GM18873 (cell line): Measurements from ENCODE around the gene MINDY4B.
"Not testable (repeated sequence)": the region's sequence is repeated elsewhere in the genome, so short reads cannot be mapped to it uniquely, and the experiment has no call there.

Experiments used
- ATAC-seq: cut with Tn5 transposase; IDR thresholded peaks from one replicate; pipeline ENCODE4 v1.9.1; 2021; ENCODE audit warnings: mild to moderate bottlenecking, moderate library complexity, moderate number of reproducible peaks; ENCODE audit not compliant: unreplicated experiment, low FRiP score

The MINDY4B gene

DNA sequence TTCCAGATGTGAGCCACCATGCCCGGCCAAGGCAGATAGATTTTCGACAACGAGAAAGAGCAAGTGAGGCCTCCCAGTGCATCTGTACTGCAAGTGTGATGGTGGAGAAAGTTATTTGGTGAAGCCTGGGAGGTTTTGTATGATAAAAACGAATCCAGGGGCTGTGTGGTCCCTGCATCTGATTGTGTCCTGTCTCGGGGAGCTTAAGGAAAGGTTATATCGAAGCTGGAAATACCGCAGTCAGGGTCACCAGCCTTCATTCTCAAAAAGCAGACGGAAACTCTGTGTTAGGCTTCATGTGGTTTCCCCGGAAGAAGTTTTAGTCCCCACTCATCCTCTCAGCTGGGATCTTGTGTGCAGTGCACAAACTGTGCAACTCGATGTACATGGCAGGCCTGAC is 3.4 kb downstream of the MINDY4B start:
- no peak for ATAC-seq

- no peak for ATAC-seq
Measured at GRCh38 chr3:150899141-150899540, 6.1 kb downstream of the MINDY4B start.

- ATAC-seq = no peak
Measured at GRCh38 chr3:150898046-150898754, 7.0 kb downstream of the MINDY4B start.

DNA sequence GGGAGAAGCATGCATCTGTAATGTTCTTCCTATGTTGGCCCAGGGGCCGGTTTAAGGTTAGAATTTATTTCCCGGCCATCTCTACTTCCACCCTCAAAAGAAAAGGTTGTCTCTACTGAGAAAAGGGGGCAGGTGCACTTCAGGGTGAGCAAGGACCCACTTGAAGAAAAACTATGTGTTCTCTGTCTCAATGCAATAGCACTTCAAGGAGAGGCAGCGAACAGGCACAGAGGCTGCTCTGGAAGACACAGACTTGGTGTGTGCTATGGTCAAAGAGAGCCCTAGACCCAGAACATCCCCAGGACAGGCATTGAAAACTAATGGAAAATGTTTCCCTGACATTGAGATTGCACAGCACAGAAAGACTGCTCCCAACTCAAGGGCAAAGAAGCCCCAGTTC is 7.6 kb downstream of the MINDY4B start:
- ATAC-seq = no peak

DNA sequence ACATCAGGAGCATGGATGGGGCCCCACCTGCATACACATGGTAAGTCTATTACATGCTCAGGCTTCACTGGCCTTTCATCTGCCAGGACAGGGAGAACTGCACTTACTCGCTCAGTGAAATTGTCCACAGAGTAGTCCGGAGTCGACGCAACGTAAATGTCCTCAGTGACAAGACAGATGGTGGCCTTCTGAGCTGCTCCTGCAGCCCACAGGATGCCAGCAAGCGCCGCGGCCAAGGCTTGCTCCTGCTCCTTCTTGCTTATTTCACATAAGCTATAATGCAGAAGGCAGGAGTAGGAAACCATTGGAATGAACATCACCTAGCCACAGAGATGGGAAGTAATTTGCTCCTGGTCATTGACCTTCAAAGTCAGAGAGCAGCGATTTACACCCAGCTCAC is 14.4 kb downstream of the MINDY4B start:
- ATAC-seq = no peak

- ATAC-seq = no peak
Measured at GRCh38 chr3:150890295-150890694, 14.9 kb downstream of the MINDY4B start.

DNA sequence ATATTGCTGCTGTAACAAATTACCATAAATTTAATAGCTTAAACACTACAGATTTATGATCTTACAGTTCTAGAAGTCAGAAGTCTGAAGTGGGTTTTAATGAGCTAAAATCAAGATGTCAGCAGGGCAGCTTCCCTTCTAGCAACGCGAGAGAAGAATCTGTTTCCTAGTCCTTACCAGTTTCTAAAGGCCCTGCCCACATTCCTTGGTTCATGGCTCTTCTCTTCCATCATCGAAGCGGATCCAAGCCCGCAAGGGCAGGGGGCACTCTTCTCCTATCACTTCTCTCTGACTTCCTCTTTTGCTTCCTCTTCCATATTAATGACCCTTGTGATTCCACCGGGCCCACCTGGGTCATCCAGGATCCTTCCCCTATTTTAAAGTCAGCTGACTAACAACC is 16.1 kb downstream of the MINDY4B start:
- no peak for ATAC-seq

DNA sequence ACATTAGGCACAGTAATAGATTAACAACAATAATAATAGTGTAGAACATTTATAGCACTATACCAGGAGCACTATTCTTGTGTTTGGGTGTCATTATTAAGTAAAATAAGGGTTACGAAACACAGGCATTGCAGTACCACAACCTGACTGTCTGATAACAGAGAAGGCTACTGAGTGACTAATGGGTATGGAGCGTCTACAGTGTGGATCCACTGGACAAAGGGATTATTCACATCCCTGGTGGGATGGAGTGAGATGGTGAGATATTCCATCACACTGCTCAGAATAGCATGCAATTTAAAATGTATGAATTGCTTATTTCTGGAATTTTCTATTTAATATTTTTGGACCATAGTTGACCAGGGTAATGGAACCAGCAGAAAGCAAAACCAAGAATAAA is 18.2 kb downstream of the MINDY4B start:
- no peak for ATAC-seq

DNA sequence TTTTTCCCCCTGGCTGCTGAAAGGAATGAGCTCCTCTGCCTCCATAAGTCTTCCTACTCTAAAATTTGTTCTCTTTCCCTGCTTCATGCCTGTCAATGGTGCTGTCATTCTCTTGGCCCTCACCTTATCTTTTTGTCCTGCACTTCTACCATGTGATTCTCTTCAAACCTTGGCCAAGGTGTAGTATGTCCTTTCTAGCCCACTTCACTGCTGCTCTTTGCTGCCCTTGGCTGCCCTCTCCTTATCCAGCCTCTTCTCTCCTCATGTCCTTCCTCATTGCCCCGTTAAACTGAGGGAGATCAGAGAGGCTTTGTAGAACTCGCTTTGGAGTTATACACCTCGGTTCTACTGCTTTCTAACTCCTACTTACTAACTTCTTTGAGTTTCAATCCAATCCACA is 19.7 kb downstream of the MINDY4B start:
- ATAC-seq = no peak

DNA sequence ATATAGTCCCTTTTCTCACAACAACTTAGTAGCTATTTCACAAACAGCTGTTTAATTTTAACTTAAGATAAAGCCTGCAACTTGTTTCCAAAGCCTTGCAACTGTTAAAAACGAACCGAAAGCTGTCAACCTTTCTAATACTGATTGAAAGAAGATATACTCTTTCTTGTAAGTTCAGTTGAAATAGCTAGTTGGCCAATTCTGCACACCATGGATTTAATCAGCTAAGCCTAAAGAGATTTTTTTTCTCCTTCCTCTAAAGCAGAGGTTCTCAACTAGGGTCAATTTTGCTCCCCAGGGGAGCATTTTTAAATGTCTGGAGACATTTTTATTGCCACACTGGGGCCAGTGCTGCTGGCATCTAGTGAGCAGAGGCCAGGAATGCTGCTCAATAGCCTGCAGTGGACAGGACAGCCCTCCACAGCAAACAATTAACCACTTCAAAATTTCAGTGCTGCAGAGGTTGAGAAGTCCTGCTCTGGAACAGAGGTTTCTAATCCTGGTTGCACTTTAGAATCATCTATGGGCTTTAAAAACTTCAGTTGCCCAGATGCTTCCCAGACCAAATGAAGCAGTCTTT is 26.2 kb downstream of the MINDY4B start:
- ATAC-seq = no peak

DNA sequence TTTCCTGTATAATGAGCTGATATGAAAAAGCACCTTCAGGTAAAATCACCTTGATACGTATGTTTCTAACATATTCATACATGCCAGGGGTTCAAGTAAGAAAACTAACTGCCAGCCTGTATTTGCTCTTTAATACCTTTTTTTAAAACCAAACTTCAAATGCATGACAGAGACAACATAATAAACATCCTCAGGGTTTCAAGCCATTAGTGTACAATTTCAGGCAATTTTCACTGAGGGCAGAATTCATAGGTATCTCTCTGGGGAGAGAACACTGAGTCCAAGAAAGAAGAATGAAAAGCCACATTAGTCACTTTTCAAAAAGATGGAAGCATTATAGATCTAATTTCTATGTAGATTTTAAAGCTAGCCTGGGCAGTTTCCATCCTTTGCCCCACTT is 26.9 kb downstream of the MINDY4B start:
- ATAC-seq = no peak

- ATAC-seq = no peak
Measured at GRCh38 chr3:150877303-150877702, 27.9 kb downstream of the MINDY4B start.

DNA sequence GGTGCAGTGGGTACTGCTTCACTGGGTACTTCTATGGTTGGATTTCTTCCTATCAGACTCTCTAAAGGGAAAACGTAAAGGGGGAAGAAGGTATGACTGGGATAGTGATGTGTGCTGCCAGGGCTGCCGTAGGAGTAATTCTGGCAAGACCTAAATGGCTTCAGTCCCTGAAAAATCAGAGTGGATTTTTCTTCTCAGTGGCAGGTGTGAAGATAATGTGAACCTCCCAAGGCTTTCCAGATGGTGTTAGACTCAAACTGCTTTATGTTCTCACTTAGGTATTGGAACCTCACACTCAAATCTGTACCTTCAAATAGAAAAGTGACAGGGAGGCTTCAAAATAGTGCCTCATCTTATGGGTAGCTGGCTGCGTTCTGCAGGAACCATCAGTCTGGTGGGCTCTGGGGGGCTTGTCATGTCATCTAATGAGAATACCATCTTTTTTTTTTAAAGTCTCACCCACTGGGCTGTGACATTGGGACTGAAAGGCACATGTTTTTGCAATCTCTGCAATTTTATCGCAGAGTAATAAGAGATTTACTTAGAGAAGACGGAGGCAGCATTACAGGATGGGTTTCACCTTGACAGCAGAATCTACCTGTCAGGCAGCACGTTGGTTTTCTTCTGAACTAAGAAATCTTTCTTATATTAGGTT is 28.5 kb downstream of the MINDY4B start:
- no peak for ATAC-seq

- ATAC-seq = no peak
Measured at GRCh38 chr3:150875548-150875947, 29.7 kb downstream of the MINDY4B start.

DNA sequence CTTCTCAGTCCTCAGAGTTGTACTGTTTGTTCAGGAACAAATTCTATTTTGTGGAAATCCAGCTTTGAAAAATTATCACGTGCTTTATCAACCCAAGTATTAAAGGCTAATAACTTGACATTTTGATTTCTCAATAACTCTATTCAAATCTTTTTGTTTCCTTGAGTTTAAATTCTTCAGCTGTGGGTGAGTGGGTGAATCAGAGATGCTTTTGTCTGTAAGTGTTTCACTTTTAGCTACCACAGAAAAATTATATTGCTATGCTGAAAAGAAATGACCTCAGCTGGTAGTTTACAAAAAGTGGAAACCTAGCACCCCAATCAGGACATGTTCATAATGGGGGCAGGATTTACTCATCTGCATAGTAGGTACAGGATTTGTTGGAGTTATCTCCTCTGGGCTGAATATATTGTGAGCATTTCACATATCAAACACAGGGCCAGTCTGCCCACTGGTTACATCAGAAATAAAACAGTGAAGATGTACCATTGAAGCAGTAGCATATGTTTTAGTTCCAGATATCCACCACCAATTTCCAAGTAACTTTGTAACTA is 30.5 kb downstream of the MINDY4B start:
- no peak for ATAC-seq

DNA sequence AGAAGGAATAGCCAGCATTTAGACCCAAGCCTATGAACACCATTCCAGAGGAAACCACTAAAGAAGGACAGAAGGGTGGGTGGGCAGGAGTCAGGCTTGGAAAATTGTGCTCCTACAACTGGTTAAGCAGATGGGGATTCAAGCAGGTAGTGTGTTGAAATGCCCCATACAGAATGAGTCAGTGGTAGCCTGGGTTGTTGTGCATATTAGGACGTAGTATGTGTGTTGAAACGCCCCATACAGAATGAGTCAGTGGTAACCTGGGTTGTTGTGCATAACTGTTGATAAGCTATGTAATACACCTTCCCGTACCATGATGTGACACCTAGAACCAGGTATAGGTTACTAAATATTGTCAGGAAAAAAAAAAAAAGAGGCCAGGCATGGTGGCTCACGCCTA is 34.0 kb downstream of the MINDY4B start:
- no peak for ATAC-seq

DNA sequence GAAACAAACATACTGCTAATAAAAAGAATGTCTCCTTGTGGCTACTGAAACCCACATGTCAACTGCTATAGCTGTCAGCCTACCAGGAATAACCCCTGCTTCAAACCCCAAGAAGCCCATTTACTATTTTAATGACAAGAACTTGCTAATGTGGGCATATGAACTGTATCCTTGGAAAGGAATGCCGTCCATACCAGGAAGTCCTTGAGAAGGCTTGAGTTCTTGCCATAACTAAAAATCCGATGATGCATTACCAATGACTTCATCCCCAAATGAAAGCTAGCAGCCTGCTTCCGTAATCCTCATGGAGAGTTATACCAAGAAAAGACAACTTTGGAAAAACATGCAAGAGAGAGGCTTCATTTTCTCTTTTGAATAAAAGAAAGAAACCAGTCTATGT is 34.8 kb downstream of the MINDY4B start:
- no peak for ATAC-seq

DNA sequence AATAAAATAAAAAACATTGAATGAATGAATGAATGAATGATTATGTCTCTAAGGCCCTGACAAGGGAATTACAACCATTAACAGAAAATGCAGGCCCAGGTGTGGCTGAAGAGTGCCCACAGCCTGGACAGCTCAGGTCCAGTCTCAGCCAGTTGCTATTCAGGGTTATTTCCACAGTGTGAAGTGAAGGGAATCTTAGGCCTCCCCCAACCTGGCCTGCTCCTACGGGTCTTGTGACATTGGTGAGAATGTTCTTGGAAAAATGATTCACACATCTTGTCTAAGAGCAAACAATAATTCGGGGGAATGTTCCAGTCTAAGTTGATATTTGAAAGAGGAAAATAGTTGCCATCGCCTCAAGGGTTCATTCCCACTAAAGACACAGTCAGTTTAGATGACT is 37.0 kb downstream of the MINDY4B start:
- no peak for ATAC-seq

- no peak for ATAC-seq
Measured at GRCh38 chr3:150867434-150867833, 37.8 kb downstream of the MINDY4B start.

DNA sequence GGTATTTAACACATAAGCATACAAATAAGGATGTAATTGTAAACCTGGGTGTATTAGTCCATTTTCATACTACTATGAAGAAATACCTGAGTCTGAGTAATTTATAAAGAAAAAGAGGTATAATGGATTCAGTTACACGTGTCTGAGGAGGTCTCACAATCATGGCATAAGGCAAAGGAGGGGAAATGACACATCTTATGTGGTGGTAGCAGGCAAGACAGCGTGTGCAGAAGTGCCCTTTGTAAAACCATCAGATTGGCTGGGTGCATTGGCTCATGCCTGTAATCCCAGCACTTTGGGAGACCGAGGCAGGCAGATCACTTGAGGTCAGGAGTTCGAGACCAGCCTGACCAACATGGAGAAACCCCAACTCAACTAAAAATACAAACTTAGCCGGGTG is 41.3 kb downstream of the MINDY4B start:
- not testable (repeated sequence) for ATAC-seq

- no peak for ATAC-seq
Measured at GRCh38 chr3:150861851-150862250, 43.4 kb downstream of the MINDY4B start.

GRCh38 chr3:150857936-150858335 is 47.3 kb downstream of the MINDY4B start:
- ATAC-seq = not testable (repeated sequence)
